ENCODE measurements around the gene VPS51.

GRCh38 chr11:65156256-65156655 lies 60.2 kb downstream of the VPS51 start:
- TF ChIP-seq ZBTB43 (CRISPR knock-in tag; IDR thresholded peaks at IDR 0.05) = no peak
- no peak for TF ChIP-seq ATF1 (CRISPR knock-in tag; IDR thresholded peaks at IDR 0.05)
- TF ChIP-seq ETV6 (CRISPR knock-in tag; IDR thresholded peaks at IDR 0.05) = no peak
- TF ChIP-seq, protein P1, sequence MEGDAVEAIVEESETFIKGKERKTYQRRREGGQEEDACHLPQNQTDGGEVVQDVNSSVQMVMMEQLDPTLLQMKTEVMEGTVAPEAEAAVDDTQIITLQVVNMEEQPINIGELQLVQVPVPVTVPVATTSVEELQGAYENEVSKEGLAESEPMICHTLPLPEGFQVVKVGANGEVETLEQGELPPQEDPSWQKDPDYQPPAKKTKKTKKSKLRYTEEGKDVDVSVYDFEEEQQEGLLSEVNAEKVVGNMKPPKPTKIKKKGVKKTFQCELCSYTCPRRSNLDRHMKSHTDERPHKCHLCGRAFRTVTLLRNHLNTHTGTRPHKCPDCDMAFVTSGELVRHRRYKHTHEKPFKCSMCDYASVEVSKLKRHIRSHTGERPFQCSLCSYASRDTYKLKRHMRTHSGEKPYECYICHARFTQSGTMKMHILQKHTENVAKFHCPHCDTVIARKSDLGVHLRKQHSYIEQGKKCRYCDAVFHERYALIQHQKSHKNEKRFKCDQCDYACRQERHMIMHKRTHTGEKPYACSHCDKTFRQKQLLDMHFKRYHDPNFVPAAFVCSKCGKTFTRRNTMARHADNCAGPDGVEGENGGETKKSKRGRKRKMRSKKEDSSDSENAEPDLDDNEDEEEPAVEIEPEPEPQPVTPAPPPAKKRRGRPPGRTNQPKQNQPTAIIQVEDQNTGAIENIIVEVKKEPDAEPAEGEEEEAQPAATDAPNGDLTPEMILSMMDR (IDR thresholded peaks at IDR 0.05) = no peak
- TF ChIP-seq CREB1 (CRISPR knock-in tag; IDR thresholded peaks at IDR 0.05) = no peak
- no peak for TF ChIP-seq IRF1 (CRISPR knock-in tag; IDR thresholded peaks at IDR 0.05)
- TF ChIP-seq ZNF121 (CRISPR knock-in tag; IDR thresholded peaks at IDR 0.05) = no peak
- TF ChIP-seq ZBTB21 (CRISPR knock-in tag; IDR thresholded peaks at IDR 0.05; ENCODE audit: borderline replicate concordance) = no peak
- TF ChIP-seq ZNF671 (CRISPR knock-in tag; IDR thresholded peaks at IDR 0.05) = no peak
- TF ChIP-seq, protein P2, sequence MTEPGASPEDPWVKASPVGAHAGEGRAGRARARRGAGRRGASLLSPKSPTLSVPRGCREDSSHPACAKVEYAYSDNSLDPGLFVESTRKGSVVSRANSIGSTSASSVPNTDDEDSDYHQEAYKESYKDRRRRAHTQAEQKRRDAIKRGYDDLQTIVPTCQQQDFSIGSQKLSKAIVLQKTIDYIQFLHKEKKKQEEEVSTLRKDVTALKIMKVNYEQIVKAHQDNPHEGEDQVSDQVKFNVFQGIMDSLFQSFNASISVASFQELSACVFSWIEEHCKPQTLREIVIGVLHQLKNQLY (CRISPR knock-in tag; IDR thresholded peaks at IDR 0.05) = no peak
- TF ChIP-seq SP1 (CRISPR knock-in tag; conservative IDR thresholded peaks at IDR 0.05) = no peak
- no peak for TF ChIP-seq IRF2 (CRISPR knock-in tag; IDR thresholded peaks at IDR 0.05; ENCODE audit: borderline replicate concordance, low read depth)
- no peak for TF ChIP-seq FOXJ3 (CRISPR knock-in tag; IDR thresholded peaks at IDR 0.05; ENCODE audit: borderline replicate concordance)
